ENCODE measurements around the gene ZGLP1. TPM values are rescaled to one million over a fixed set of nuclear protein-coding genes. Genes with fewer than 3 reads are reported as not detected.
A peak's percentile ranks its signal among the peaks of the same experiment; 100 is the strongest.

The ZGLP1 gene
- total RNA-seq, 1 donor from 2014 or later, result not detected

GRCh38 chr19:10277795-10278589, 31.6 kb downstream of the ZGLP1 start:
- intact Hi-C loops (cut with DNase I), result no loop called here
- TF ChIP-seq, protein P1, sequence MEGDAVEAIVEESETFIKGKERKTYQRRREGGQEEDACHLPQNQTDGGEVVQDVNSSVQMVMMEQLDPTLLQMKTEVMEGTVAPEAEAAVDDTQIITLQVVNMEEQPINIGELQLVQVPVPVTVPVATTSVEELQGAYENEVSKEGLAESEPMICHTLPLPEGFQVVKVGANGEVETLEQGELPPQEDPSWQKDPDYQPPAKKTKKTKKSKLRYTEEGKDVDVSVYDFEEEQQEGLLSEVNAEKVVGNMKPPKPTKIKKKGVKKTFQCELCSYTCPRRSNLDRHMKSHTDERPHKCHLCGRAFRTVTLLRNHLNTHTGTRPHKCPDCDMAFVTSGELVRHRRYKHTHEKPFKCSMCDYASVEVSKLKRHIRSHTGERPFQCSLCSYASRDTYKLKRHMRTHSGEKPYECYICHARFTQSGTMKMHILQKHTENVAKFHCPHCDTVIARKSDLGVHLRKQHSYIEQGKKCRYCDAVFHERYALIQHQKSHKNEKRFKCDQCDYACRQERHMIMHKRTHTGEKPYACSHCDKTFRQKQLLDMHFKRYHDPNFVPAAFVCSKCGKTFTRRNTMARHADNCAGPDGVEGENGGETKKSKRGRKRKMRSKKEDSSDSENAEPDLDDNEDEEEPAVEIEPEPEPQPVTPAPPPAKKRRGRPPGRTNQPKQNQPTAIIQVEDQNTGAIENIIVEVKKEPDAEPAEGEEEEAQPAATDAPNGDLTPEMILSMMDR (IDR thresholded peaks at IDR 0.05), result no peak
- Histone ChIP-seq H3K27ac (no peak overlapping the region), H3K4me3 (no peak overlapping the region), H3K27me3 (no peaks in the 10 kb centered on the region), H3K36me3 (no peaks in the 10 kb centered on the region), H3K9me3 (no peaks in the 10 kb centered on the region), H3K4me1 (no peaks in the 10 kb centered on the region)
- no peak for DNase-seq (ENCODE audit: low spot score in 2 of 2)

GRCh38 chr19:10274589-10274988, 35.0 kb downstream of the ZGLP1 start:
- H3K36me3 ChIP-seq, result no peaks in the 10 kb centered on the region
- intact Hi-C loops (cut with DNase I), result no loop called here
- H3K27ac ChIP-seq, result no peak overlapping the region
- TF ChIP-seq, protein P1 (IDR thresholded peaks at IDR 0.05), result no peak
- no peaks in the 10 kb centered on the region for H3K27me3 ChIP-seq
- H3K4me1 ChIP-seq, result peaks cover 6 to 15% of the 10 kb centered on the region in 2 donors
- no peak overlapping the region for H3K4me3 ChIP-seq
- DNase-seq (ENCODE audit: low spot score in 2 of 2), result no peak
- no peaks in the 10 kb centered on the region for H3K9me3 ChIP-seq

- H3K36me3 ChIP-seq, result no peaks in the 10 kb centered on the region
- no peak for DNase-seq (ENCODE audit: low spot score in 2 of 2)
- H3K4me3 ChIP-seq, result peak overlapping the region; percentile 50 to 59
- intact Hi-C loops (cut with DNase I), result loop anchor here (2.0 kb wide), 1 partner anchor 61 kb away; the partner anchor contains the start of gene RAVER1
- TF ChIP-seq, protein P1 (IDR thresholded peaks at IDR 0.05), result no peak
- no peaks in the 10 kb centered on the region for H3K27me3 ChIP-seq
- peak overlapping the region; percentile 69 to 81 for H3K27ac ChIP-seq
- H3K9me3 ChIP-seq, result no peaks in the 10 kb centered on the region
- peaks cover 7 to 15% of the 10 kb centered on the region in 2 donors for H3K4me1 ChIP-seq
Observed at GRCh38 chr19:10271543-10272086, 38.0 kb downstream of the ZGLP1 start.

DNA sequence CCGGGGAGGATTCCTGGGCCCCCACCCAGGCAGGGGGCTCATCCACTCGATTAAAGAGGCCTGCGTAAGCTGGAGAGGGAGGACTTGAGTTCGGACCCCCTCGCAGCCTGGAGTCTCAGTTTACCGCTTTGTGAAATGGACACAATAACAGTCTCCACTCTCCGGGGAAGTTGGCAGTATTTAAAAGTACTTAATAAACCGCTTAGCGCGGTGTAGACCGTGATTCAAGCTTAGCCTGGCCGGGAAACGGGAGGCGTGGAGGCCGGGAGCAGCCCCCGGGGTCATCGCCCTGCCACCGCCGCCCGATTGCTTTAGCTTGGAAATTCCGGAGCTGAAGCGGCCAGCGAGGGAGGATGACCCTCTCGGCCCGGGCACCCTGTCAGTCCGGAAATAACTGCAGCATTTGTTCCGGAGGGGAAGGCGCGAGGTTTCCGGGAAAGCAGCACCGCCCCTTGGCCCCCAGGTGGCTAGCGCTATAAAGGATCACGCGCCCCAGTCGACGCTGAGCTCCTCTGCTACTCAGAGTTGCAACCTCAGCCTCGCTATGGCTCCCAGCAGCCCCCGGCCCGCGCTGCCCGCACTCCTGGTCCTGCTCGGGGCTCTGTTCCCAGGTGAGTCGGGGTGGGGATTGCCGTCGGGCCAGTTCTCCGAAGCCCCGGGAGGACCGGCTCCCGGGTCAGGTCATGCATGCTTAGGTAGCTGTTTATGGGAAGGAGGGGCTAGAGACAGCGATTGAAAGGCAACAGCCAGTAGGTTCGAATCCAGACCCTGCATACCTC, 38.8 kb downstream of the ZGLP1 start, which contains the start of gene ICAM1:
Gene ICAM1, plus strand, starts transcription at position 505 of the 779 bp plus-strand sequence. Its CDS starts 40 bp downstream, at position 545.
- peaks cover 7 to 15% of the 10 kb centered on the region in 2 donors for H3K4me1 ChIP-seq
- peak within 1 kb of the TSS; percentile 69 to 81 for H3K27ac ChIP-seq
- H3K4me3 ChIP-seq, result peak within 1 kb of the TSS; percentile 50 to 59
- intact Hi-C loops (cut with DNase I), result loop anchor here (2.0 kb wide), 1 partner anchor 62 kb away; the partner anchor contains the start of gene RAVER1
- no peaks in the 10 kb centered on the region for H3K27me3 ChIP-seq
- no peaks in the 10 kb centered on the region for H3K9me3 ChIP-seq
- TF ChIP-seq, protein P1 (IDR thresholded peaks at IDR 0.05), result no peak
- no peaks in the 10 kb centered on the region for H3K36me3 ChIP-seq
- peak; percentile 50 to 87 for DNase-seq (ENCODE audit: low spot score in 2 of 2)

- H3K4me3 ChIP-seq, result peak overlapping the region; percentile 50 to 59
- TF ChIP-seq, protein P1 (IDR thresholded peaks at IDR 0.05), result no peak
- peak overlapping the region; percentile 69 to 81 for H3K27ac ChIP-seq
- intact Hi-C loops (cut with DNase I), result loop anchor here (2.0 kb wide), 1 partner anchor 63 kb away; the partner anchor contains the start of gene RAVER1
- no peaks in the 10 kb centered on the region for H3K36me3 ChIP-seq
- DNase-seq (ENCODE audit: low spot score in 2 of 2), result peak; percentile 60 to 87
- H3K27me3 ChIP-seq, result no peaks in the 10 kb centered on the region
- peaks cover 7 to 15% of the 10 kb centered on the region in 2 donors for H3K4me1 ChIP-seq
- H3K9me3 ChIP-seq, result no peaks in the 10 kb centered on the region
Observed at GRCh38 chr19:10270180-10270615, 39.4 kb downstream of the ZGLP1 start.
